GM18507 (cell line): ENCODE results near the gene FMN1.

Experiments used
- DNase-seq: peaks from one replicate; pipeline ENCODE4 v3.0.0; 2011; ENCODE audit warnings: low read depth; ENCODE audit not compliant: insufficient read length; ENCODE audit errors: extremely low spot score
- FAIRE-seq: peaks from 2 replicates; lab custom pipeline; 2011; peaks lifted over from hg19 to GRCh38; lab: Jason Lieb, UNC

FMN1 gene

DNA sequence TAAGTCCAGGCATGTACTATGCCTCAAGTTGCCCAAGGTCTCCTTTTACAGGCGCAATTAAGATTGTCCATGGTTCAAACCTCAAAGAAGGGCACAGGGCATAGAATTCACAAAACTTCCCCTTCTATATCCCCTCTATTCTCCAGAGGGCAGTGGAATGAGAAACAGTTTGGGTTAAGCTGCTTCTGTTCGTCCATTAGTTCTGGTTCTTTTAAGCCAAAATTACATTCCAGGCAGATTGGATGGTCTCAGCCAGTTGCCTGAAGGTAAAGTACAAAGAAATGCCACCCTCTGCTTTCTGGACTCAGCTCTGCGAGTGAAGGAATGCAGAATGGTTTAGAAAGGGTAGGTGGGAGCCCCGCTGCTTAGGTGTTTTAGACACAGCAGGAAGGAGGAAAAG lies 276.0 kb downstream of the FMN1 start:
- no peak for FAIRE-seq
- DNase-seq, result no peak

DNA sequence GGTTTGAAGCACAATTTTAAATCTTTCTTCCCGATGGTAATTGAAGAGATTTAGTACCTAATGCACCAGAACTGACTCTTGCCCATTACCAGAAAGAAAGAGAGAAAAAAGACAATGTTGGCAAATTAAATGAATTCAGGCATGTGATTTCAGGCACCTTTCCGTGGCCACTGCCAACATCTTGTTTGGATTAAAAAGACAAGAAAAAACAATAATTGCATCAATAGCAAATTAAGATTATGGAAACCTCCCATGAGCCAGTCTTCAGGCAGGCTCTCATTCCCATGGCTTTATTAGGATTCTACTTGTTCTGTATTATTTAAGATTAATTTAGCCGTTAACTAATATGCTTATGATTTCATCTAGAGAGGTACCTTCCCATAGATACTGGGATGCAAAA lies 283.7 kb downstream of the FMN1 start:
- FAIRE-seq (no peak), DNase-seq (no peak)

- DNase-seq (no peak), FAIRE-seq (peak; percentile 73)
Measured at GRCh38 chr15:32909431-32909830, 285.1 kb downstream of the FMN1 start.

- DNase-seq, result no peak
- no peak for FAIRE-seq
Measured at GRCh38 chr15:32908872-32909271, 285.6 kb downstream of the FMN1 start.

- FAIRE-seq (peak; percentile 91), DNase-seq (peak; percentile 56)
Measured at GRCh38 chr15:32908135-32908801, 286.2 kb downstream of the FMN1 start.

- DNase-seq (no peak), FAIRE-seq (no peak)
Measured at GRCh38 chr15:32905481-32905880, 289.0 kb downstream of the FMN1 start.

GRCh38 chr15:32904448-32904847 lies 290.1 kb downstream of the FMN1 start:
- DNase-seq (no peak), FAIRE-seq (no peak)

DNA sequence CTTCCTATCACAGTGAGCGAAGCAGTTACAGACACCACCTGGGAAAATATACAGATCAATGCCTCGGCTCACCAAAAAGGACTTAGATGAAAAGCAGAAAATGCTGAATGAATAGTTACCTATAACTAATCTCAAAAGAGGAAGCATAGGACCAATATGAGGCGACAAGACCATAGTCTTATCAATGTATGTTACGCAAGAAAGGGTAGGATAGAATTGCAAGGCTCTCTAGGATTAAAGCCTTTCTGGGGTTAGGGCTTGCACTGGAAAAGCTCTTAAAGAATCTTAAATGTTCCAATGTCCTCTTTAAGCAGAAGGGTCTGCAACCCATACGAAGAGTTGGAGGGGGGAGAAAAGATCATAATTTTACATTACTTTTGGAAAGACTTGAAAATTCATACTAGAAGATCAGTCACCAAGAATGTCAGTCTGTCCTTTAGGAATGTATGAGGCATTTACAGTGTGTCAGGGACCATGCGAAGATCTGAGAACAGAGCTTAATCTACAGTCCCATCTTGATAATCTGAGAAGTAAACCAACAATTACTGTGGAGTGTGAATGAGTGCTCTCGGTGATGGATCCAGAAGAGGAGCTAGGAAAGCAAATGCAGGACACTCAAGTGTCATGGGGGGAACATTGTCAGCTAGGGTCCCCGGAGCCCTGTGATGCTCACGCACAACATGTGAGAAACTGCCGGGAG lies 290.8 kb downstream of the FMN1 start:
- no peak for FAIRE-seq
- no peak for DNase-seq

GRCh38 chr15:32901995-32902394 lies 292.5 kb downstream of the FMN1 start:
- FAIRE-seq, result no peak

DNA sequence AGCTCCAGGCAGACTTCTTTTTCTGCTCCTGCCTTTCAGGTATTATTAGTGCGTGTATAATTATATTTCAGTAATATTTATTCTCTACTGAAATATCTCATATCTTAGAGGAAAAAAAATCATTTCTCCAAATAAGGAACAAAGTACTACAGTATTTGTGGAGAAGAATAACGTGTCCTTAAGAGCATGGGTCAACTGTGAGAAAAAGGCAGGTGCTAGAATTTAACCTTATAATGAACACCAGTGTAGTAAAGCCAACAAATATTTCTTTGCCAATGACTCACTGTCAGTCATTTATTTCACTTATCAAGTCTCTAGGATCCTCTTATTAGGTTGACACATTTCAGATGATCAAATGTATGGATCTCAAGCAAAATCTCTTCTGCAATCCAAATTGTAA lies 293.3 kb downstream of the FMN1 start:
- DNase-seq (no peak), FAIRE-seq (no peak)

More at GRCh38 chr15:32901995-32902394, 292.5 kb downstream of the FMN1 start:
- no peak for DNase-seq

DNA sequence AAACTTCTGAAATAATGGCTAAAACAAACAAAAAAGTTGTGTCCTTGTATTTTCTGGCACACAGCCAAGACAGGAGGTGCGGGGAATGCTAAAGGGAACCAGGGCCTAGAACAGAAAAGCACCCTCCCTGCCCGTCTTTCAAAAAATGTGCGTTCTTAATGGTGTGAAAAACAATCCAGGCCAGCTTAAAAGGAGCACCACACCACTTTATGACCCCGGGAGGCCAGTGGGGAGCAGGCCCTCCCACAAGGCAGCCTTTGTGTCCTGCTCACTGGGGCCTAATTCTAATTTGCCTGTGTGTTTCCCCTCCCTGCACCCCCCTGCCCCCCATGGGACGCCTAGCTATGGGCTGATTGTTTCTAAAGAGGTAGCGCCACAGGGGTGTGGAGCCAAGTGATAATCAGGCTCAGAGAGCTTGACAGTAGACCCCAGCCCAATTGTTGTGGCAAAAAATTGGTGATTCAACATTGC lies 295.4 kb downstream of the FMN1 start:
- DNase-seq, result no peak
- FAIRE-seq, result no peak

DNA sequence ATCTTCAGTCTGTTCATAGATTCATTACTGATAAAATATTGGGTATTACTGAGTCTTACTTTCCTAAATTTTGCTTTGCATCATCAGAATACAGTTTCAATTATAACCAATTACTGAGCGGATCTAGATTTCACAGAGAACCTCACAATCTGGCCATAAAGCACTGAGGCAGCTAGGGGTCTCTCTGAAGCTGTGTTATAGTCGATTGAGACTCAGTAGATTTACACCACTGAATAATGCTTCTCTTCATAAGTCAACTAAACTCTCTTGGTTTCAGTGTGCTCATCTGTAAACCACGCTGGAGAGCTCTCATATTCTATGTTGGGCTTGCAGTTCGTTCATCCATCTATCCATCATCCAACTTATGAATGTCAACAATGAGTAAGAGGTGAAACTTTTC lies 296.1 kb downstream of the FMN1 start:
- FAIRE-seq (no peak), DNase-seq (no peak)

DNA sequence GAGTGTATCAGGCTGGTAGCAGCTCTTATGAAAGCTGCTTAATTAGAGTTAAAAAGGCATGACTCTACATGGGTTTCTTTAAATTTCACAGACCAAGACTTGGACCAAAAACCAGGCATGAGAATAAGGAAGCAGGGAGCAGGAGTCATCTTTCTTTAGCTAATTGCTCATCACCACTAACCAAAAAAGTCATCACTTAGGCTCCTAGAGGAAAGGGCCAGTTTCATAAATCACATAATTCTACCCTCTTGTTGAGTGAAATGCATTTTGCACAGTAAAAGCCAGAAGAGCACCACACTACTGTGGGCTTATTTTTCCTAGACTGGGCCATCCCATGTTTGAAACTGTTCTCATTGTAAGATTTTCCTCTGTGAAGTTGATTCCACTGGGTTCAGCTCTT lies 301.1 kb downstream of the FMN1 start:
- no peak for DNase-seq
- no peak for FAIRE-seq

DNA sequence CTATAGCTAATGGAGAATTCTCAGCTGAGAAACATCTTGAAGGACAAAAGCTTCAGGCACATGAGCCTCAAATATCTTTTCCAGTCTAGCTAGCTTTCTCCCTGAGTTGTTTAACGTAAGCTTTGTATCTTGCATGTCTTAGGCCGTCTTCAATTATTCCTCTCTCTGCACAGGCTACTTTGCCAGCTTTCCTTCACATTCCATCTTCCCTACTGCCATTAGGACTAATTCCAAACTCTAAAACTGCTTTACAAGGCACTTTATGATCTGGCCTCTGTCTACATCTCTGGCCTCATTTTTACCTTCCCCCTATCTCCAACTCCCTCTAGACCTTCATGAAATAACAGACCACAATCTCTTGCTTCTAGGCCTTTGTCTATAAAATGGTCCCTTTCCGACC lies 305.3 kb downstream of the FMN1 start:
- DNase-seq (no peak), FAIRE-seq (no peak)

GRCh38 chr15:32888221-32888761 lies 306.2 kb downstream of the FMN1 start:
- DNase-seq, result no peak
- FAIRE-seq, result no peak

DNA sequence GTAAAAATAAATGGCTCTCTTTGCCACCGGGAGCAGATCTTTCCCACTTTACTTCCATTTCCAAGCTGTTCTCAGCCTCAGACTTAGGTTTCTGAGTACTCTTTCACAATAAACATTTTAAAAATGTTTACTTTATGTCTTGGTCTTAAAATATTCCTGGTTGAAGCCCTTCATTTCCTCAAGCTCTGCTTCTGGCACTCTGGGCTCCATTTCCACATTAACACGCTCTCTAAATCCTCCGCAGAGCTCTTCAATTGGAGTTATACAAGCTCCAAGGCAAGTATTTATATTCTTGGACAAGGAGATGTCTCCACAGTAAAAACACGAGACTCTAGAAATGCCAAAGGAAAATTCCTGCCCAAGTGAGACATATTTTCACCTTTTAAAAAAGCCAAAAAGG lies 307.4 kb downstream of the FMN1 start:
- no peak for FAIRE-seq
- no peak for DNase-seq

GRCh38 chr15:32886459-32886858 lies 308.1 kb downstream of the FMN1 start:
- no peak for DNase-seq
- no peak for FAIRE-seq

- FAIRE-seq, result no peak
- DNase-seq, result no peak
Measured at GRCh38 chr15:32885713-32886112, 308.8 kb downstream of the FMN1 start.

- FAIRE-seq, result no peak
Measured at GRCh38 chr15:32884146-32884545, 310.4 kb downstream of the FMN1 start.

GRCh38 chr15:32882955-32883354 lies 311.6 kb downstream of the FMN1 start:
- FAIRE-seq (no peak), DNase-seq (no peak)

More at GRCh38 chr15:32884146-32884545, 310.4 kb downstream of the FMN1 start:
- DNase-seq, result no peak

DNA sequence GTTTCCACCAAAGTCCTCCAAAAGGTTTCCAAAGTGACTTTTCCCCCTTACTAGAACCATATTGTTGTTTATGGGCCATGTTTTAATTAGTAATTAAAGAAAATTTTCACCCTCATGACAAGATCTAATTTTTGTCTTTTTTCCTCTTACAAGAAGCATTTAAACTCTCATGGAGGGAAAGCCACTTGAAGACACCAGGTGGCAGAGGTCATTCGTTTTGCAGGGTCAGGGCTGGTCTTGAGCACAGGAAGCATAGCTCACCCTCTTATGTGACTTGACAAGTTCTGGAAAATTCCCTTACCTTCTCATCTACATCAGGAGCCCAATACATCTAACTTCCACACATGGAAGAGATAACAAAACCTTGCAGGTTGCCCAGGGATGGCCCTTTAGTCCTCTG lies 313.0 kb downstream of the FMN1 start:
- FAIRE-seq, result no peak
- DNase-seq, result no peak
